ENCODE data around the gene NVL. TPM values are rescaled to one million over a fixed set of nuclear protein-coding genes. Genes with fewer than 3 reads are reported as not detected.

NVL gene
- total and polyA plus RNA-seq, 10 of the 15 experiments (the other 5 are each of a cell fraction or from before 2014, with no cell fraction given), result 20.3 to 49.6 (median 35.2) TPM

DNA sequence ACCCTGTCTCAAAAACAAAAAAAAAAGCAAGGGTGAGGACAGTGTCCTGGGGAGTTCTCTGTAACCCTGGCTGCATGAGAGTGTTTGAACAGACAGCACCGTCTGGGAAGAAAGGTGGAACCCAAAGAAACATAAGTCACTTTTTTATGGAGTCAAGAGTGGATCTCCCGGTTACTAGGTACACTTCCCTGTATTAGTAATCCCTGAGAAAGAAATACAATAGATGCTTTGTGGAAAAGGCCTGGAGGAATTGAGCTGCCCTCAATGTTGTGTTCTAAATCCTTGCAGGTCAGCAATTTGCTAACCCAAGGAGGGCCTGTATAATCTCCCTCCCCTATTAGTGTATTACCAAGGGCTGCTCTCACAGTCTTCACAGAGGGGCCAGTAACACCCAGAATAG, 130.3 kb downstream of the NVL start:
- no peaks in the 10 kb centered on the region for H3K36me3 ChIP-seq (ENCODE audit: control insufficient read depth in 2 of 2, insufficient read depth in 2 of 2, low read length in 1 of 2)
- in situ Hi-C loops (cut with MboI) (no loop called here), intact Hi-C loops (cut with micrococcal nuclease; ENCODE audit: unreplicated experiment) (no loop called here)
- ChIA-PET POLR2A (no interaction called here), RAD21 (ENCODE audit: unreplicated experiment) (no interaction called here), CTCF (interaction anchor here (0.6 to 0.7 kb wide), 3 partner anchors 11 to 1261 kb away, joined by 3 to 6 read pairs (median 4); no protein-coding TSS in a partner anchor), SMC1A (ENCODE audit: uncharacterized antibody, unreplicated experiment) (interaction anchor here (0.6 kb wide), 1 partner anchor 89 kb away, joined by 5 read pairs; no protein-coding TSS in a partner anchor)
- BruUV-seq (replicated peaks), result no TSS peak
- no peaks in the 10 kb centered on the region; the same call in 1 of the 2 replicates for H4K20me1 ChIP-seq (ENCODE audit: control insufficient read depth, insufficient read depth)
- H3K9ac ChIP-seq (ENCODE audit: control insufficient read depth, insufficient read depth, low read length), result no peak overlapping the region
- DNase-seq (ENCODE audit: low read depth, low spot score), result no peak
- no peak for FAIRE-seq
- no peak for ATAC-seq
- H2AFZ ChIP-seq (ENCODE audit: control insufficient read depth, low read depth, low read length), result no peak overlapping the region
- no peak overlapping the region for H3K27ac ChIP-seq (ENCODE audit: control insufficient read depth, insufficient read depth)
- H3K4me2 ChIP-seq (ENCODE audit: control insufficient read depth, insufficient read depth), result no peak overlapping the region
- no peak overlapping the region for H3K4me3 ChIP-seq
- H3K9me3 ChIP-seq (replicated peaks; ENCODE audit: control insufficient read depth, insufficient read depth, low read length), result no peaks in the 10 kb centered on the region
- no peaks in the 10 kb centered on the region for H3K27me3 ChIP-seq (replicated peaks in 1 of 2; ENCODE audit: control insufficient read depth in 2 of 2, insufficient read depth in 2 of 2, low read length in 1 of 2)
- H3K4me1 ChIP-seq (ENCODE audit: control insufficient read depth, insufficient read depth, low read length), result peaks cover 19% of the 10 kb centered on the region
- WGBS (ENCODE audit: insufficient coverage, insufficient replicate concordance, low lambda C conversion rate, missing lambda C conversion rate), result 100% methylated on average over 2 of the region's 2 CpGs
- no peaks in the 10 kb centered on the region for H3K79me2 ChIP-seq (ENCODE audit: control insufficient read depth, insufficient read depth, low read length)
- TF ChIP-seq TCF7 (IDR thresholded peaks at IDR 0.05; ENCODE audit: borderline replicate concordance) (no peak), CHD1 (IDR thresholded peaks at IDR 0.05; ENCODE audit: low read depth, low read length) (no peak), SMARCA5 (IDR thresholded peaks at IDR 0.05) (no peak), ZNF622 (IDR thresholded peaks at IDR 0.05) (no peak), IKZF2 (IDR thresholded peaks at IDR 0.05) (no peak), BACH1 (IDR thresholded peaks at IDR 0.05; ENCODE audit: borderline replicate concordance) (no peak), RB1 (IDR thresholded peaks at IDR 0.05; ENCODE audit: borderline replicate concordance) (no peak), HCFC1 (IDR thresholded peaks at IDR 0.05; ENCODE audit: low read length) (no peak), DPF2 (IDR thresholded peaks at IDR 0.05) (no peak), ATF7 (IDR thresholded peaks at IDR 0.05; ENCODE audit: low read depth) (no peak)
- TF ChIP-seq, protein P1, sequence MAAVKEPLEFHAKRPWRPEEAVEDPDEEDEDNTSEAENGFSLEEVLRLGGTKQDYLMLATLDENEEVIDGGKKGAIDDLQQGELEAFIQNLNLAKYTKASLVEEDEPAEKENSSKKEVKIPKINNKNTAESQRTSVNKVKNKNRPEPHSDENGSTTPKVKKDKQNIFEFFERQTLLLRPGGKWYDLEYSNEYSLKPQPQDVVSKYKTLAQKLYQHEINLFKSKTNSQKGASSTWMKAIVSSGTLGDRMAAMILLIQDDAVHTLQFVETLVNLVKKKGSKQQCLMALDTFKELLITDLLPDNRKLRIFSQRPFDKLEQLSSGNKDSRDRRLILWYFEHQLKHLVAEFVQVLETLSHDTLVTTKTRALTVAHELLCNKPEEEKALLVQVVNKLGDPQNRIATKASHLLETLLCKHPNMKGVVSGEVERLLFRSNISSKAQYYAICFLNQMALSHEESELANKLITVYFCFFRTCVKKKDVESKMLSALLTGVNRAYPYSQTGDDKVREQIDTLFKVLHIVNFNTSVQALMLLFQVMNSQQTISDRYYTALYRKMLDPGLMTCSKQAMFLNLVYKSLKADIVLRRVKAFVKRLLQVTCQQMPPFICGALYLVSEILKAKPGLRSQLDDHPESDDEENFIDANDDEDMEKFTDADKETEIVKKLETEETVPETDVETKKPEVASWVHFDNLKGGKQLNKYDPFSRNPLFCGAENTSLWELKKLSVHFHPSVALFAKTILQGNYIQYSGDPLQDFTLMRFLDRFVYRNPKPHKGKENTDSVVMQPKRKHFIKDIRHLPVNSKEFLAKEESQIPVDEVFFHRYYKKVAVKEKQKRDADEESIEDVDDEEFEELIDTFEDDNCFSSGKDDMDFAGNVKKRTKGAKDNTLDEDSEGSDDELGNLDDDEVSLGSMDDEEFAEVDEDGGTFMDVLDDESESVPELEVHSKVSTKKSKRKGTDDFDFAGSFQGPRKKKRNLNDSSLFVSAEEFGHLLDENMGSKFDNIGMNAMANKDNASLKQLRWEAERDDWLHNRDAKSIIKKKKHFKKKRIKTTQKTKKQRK (IDR thresholded peaks at IDR 0.05; ENCODE audit: low read depth, low read length), result no peak
- TF ChIP-seq, protein P2, sequence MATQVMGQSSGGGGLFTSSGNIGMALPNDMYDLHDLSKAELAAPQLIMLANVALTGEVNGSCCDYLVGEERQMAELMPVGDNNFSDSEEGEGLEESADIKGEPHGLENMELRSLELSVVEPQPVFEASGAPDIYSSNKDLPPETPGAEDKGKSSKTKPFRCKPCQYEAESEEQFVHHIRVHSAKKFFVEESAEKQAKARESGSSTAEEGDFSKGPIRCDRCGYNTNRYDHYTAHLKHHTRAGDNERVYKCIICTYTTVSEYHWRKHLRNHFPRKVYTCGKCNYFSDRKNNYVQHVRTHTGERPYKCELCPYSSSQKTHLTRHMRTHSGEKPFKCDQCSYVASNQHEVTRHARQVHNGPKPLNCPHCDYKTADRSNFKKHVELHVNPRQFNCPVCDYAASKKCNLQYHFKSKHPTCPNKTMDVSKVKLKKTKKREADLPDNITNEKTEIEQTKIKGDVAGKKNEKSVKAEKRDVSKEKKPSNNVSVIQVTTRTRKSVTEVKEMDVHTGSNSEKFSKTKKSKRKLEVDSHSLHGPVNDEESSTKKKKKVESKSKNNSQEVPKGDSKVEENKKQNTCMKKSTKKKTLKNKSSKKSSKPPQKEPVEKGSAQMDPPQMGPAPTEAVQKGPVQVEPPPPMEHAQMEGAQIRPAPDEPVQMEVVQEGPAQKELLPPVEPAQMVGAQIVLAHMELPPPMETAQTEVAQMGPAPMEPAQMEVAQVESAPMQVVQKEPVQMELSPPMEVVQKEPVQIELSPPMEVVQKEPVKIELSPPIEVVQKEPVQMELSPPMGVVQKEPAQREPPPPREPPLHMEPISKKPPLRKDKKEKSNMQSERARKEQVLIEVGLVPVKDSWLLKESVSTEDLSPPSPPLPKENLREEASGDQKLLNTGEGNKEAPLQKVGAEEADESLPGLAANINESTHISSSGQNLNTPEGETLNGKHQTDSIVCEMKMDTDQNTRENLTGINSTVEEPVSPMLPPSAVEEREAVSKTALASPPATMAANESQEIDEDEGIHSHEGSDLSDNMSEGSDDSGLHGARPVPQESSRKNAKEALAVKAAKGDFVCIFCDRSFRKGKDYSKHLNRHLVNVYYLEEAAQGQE (IDR thresholded peaks at IDR 0.05; ENCODE audit: low read depth, low read length), result no peak
- TF ChIP-seq, protein P3, sequence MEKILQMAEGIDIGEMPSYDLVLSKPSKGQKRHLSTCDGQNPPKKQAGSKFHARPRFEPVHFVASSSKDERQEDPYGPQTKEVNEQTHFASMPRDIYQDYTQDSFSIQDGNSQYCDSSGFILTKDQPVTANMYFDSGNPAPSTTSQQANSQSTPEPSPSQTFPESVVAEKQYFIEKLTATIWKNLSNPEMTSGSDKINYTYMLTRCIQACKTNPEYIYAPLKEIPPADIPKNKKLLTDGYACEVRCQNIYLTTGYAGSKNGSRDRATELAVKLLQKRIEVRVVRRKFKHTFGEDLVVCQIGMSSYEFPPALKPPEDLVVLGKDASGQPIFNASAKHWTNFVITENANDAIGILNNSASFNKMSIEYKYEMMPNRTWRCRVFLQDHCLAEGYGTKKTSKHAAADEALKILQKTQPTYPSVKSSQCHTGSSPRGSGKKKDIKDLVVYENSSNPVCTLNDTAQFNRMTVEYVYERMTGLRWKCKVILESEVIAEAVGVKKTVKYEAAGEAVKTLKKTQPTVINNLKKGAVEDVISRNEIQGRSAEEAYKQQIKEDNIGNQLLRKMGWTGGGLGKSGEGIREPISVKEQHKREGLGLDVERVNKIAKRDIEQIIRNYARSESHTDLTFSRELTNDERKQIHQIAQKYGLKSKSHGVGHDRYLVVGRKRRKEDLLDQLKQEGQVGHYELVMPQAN (conservative IDR thresholded peaks at IDR 0.05), result no peak
- TF ChIP-seq, protein P4, sequence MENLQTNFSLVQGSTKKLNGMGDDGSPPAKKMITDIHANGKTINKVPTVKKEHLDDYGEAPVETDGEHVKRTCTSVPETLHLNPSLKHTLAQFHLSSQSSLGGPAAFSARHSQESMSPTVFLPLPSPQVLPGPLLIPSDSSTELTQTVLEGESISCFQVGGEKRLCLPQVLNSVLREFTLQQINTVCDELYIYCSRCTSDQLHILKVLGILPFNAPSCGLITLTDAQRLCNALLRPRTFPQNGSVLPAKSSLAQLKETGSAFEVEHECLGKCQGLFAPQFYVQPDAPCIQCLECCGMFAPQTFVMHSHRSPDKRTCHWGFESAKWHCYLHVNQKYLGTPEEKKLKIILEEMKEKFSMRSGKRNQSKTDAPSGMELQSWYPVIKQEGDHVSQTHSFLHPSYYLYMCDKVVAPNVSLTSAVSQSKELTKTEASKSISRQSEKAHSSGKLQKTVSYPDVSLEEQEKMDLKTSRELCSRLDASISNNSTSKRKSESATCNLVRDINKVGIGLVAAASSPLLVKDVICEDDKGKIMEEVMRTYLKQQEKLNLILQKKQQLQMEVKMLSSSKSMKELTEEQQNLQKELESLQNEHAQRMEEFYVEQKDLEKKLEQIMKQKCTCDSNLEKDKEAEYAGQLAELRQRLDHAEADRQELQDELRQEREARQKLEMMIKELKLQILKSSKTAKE (IDR thresholded peaks at IDR 0.05; ENCODE audit: low read depth, poor library complexity, severe bottlenecking), result no peak
